ENCODE data around the gene GSTO1.

GSTO1 gene

DNA sequence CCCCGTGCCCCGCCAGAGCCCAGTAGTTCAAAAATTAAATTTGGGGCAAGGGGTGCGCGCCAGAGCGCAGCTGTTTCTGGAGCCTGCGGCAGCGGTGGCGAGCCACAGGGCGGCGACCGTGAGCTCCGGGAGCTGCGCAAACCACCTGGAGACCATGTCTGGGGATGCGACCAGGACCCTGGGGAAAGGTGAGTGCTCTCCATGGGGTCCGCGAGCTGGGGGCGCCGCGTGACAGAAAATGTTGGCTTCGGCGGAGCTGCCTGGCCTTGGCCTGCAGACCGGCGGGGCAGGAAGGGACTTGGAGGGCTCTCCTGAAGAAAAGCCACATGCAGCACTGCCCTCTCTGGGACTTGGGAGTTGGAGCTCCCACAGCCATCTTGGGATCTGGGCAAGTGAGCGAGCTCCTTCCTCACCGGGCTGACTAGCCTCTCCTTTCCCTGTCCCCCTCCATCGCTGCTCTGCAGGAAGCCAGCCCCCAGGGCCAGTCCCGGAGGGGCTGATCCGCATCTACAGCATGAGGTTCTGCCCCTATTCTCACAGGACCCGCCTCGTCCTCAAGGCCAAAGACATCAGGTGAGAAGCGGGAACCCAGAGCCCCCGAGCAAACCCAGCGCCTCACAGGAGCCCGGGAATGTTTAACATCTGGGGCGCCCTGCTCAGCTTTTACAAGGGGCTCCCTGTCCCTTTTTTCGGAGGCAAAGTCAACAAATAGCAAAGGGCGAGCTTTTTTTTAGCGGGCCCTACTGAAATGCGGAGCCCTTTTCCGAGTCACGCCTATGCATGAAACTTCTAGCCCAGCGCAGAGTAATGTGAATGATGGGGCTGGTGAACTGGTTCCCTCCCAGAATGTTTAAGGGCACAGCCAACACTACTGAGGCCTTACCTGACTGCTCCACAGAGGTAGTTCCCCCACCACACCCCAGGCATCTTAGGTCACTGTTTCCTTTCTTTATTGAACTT, 20.4 kb downstream of the GSTO1 start (continued):
- TF ChIP-seq, protein P1, sequence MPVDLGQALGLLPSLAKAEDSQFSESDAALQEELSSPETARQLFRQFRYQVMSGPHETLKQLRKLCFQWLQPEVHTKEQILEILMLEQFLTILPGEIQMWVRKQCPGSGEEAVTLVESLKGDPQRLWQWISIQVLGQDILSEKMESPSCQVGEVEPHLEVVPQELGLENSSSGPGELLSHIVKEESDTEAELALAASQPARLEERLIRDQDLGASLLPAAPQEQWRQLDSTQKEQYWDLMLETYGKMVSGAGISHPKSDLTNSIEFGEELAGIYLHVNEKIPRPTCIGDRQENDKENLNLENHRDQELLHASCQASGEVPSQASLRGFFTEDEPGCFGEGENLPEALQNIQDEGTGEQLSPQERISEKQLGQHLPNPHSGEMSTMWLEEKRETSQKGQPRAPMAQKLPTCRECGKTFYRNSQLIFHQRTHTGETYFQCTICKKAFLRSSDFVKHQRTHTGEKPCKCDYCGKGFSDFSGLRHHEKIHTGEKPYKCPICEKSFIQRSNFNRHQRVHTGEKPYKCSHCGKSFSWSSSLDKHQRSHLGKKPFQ (tag by site-specific recombination; IDR thresholded peaks at IDR 0.05), result no peak
- TF ChIP-seq ZNF530 (tag by site-specific recombination; IDR thresholded peaks at IDR 0.05; ENCODE audit: low read depth) (no peak), ZIC2 (tag by site-specific recombination; IDR thresholded peaks at IDR 0.05) (no peak; the same call in 1 of the 2 replicates), ZNF354C (tag by site-specific recombination; IDR thresholded peaks at IDR 0.05; ENCODE audit: borderline replicate concordance, low read depth) (no peak), ZNF416 (tag by site-specific recombination; IDR thresholded peaks at IDR 0.05) (no peak), YY1 (tag by site-specific recombination; IDR thresholded peaks at IDR 0.05) (0 out of 2 replicates have a peak, but pooled peaks have one; percentile 27), MYNN (tag by site-specific recombination; IDR thresholded peaks at IDR 0.05; ENCODE audit: borderline replicate concordance) (no peak), ZNF529 (tag by site-specific recombination; IDR thresholded peaks at IDR 0.05; ENCODE audit: insufficient replicate concordance) (no peak), ZNF843 (tag by site-specific recombination; IDR thresholded peaks at IDR 0.05) (0 out of 2 replicates have a peak, but pooled peaks have one; percentile 22), ZNF623 (tag by site-specific recombination; IDR thresholded peaks at IDR 0.05) (no peak), ZNF335 (tag by site-specific recombination; conservative IDR thresholded peaks at IDR 0.05) (peak; percentile 46), IKZF3 (tag by site-specific recombination; IDR thresholded peaks at IDR 0.05) (no peak), ZNF157 (tag by site-specific recombination; IDR thresholded peaks at IDR 0.05) (no peak), ZNF404 (tag by site-specific recombination; IDR thresholded peaks at IDR 0.05) (no peak), ZSCAN30 (tag by site-specific recombination; IDR thresholded peaks at IDR 0.05) (no peak), BCL11A (tag by site-specific recombination; IDR thresholded peaks at IDR 0.05; ENCODE audit: low read depth) (no peak), OVOL3 (tag by site-specific recombination; IDR thresholded peaks at IDR 0.05) (no peak), MZF1 (tag by site-specific recombination; IDR thresholded peaks at IDR 0.05; ENCODE audit: borderline replicate concordance) (peak; percentile 60; the same call in 1 of the 2 replicates), ZNF621 (tag by site-specific recombination; IDR thresholded peaks at IDR 0.05) (no peak), ZNF37A (tag by site-specific recombination; IDR thresholded peaks at IDR 0.05) (no peak), ZBTB8A (tag by site-specific recombination; IDR thresholded peaks at IDR 0.05) (no peak; the same call in 1 of the 2 replicates)
- TF ChIP-seq, protein P2, sequence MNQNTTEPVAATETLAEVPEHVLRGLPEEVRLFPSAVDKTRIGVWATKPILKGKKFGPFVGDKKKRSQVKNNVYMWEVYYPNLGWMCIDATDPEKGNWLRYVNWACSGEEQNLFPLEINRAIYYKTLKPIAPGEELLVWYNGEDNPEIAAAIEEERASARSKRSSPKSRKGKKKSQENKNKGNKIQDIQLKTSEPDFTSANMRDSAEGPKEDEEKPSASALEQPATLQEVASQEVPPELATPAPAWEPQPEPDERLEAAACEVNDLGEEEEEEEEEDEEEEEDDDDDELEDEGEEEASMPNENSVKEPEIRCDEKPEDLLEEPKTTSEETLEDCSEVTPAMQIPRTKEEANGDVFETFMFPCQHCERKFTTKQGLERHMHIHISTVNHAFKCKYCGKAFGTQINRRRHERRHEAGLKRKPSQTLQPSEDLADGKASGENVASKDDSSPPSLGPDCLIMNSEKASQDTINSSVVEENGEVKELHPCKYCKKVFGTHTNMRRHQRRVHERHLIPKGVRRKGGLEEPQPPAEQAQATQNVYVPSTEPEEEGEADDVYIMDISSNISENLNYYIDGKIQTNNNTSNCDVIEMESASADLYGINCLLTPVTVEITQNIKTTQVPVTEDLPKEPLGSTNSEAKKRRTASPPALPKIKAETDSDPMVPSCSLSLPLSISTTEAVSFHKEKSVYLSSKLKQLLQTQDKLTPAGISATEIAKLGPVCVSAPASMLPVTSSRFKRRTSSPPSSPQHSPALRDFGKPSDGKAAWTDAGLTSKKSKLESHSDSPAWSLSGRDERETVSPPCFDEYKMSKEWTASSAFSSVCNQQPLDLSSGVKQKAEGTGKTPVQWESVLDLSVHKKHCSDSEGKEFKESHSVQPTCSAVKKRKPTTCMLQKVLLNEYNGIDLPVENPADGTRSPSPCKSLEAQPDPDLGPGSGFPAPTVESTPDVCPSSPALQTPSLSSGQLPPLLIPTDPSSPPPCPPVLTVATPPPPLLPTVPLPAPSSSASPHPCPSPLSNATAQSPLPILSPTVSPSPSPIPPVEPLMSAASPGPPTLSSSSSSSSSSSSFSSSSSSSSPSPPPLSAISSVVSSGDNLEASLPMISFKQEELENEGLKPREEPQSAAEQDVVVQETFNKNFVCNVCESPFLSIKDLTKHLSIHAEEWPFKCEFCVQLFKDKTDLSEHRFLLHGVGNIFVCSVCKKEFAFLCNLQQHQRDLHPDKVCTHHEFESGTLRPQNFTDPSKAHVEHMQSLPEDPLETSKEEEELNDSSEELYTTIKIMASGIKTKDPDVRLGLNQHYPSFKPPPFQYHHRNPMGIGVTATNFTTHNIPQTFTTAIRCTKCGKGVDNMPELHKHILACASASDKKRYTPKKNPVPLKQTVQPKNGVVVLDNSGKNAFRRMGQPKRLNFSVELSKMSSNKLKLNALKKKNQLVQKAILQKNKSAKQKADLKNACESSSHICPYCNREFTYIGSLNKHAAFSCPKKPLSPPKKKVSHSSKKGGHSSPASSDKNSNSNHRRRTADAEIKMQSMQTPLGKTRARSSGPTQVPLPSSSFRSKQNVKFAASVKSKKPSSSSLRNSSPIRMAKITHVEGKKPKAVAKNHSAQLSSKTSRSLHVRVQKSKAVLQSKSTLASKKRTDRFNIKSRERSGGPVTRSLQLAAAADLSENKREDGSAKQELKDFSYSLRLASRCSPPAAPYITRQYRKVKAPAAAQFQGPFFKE (tag by site-specific recombination; IDR thresholded peaks at IDR 0.05; ENCODE audit: borderline replicate concordance), result no peak
- TF ChIP-seq, protein P3, sequence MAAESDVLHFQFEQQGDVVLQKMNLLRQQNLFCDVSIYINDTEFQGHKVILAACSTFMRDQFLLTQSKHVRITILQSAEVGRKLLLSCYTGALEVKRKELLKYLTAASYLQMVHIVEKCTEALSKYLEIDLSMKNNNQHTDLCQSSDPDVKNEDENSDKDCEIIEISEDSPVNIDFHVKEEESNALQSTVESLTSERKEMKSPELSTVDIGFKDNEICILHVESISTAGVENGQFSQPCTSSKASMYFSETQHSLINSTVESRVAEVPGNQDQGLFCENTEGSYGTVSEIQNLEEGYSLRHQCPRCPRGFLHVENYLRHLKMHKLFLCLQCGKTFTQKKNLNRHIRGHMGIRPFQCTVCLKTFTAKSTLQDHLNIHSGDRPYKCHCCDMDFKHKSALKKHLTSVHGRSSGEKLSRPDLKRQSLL (tag by site-specific recombination; IDR thresholded peaks at IDR 0.05), result 0 out of 2 replicates have a peak, but pooled peaks have one; percentile 55
